Astrocyte of the cerebellum (primary cell): Measurements from ENCODE around the gene SMNDC1.
"Not testable (repeated sequence)": the region's sequence is repeated elsewhere in the genome, so short reads cannot be mapped to it uniquely, and the experiment has no call there.

ENCODE experiments used
- DNase-seq: peaks from one replicate; pipeline ENCODE4 v3.0.0-alpha.2; 2011; ENCODE audit warnings: low read depth
- H3K4me3 ChIP-seq: 2 replicates; pipeline ENCODE4 v1.5.1; 2011; ENCODE audit warnings: mild to moderate bottlenecking, low read depth, low read length, moderate library complexity
- in situ Hi-C: cut with HindIII; loops from 2 replicates; pipeline ENCODE4 v1.10.0; 2017; ENCODE audit warnings: low sequenced_read_pairs
- TF ChIP-seq, protein P1 (sequence below): IDR thresholded peaks from 2 replicates; pipeline ENCODE4 v1.5.1; 2012; ENCODE audit warnings: low read length, low read depth, moderate library complexity, mild to moderate bottlenecking; ENCODE audit errors: missing control alignments

SMNDC1 gene

DNA sequence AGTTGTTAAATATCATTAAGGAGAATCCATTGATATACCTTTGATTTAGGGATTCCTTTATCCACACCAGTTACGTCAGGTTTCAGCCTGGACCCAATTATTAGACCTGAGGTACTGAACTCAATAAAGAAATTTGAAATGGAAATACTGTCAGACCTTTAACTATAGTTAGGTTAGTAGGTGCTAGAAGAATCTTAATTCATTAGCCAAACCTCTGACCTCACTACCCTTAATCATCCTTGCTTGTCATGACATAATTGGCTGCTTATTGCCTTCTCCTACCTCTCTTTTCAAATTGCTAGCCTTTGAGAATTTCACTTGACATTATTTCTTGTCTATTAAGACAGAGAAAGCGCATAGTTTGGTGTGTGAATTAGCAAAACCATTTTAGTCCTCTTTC is 27.1 kb downstream of the SMNDC1 start:
- H3K4me3 ChIP-seq: no peak overlapping the region
- in situ Hi-C loops: loop anchor here (25.0 kb wide), 1 partner anchor 390 kb away; no protein-coding TSS in a partner anchor
- TF ChIP-seq, protein P1, sequence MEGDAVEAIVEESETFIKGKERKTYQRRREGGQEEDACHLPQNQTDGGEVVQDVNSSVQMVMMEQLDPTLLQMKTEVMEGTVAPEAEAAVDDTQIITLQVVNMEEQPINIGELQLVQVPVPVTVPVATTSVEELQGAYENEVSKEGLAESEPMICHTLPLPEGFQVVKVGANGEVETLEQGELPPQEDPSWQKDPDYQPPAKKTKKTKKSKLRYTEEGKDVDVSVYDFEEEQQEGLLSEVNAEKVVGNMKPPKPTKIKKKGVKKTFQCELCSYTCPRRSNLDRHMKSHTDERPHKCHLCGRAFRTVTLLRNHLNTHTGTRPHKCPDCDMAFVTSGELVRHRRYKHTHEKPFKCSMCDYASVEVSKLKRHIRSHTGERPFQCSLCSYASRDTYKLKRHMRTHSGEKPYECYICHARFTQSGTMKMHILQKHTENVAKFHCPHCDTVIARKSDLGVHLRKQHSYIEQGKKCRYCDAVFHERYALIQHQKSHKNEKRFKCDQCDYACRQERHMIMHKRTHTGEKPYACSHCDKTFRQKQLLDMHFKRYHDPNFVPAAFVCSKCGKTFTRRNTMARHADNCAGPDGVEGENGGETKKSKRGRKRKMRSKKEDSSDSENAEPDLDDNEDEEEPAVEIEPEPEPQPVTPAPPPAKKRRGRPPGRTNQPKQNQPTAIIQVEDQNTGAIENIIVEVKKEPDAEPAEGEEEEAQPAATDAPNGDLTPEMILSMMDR: no peak
- DNase-seq: no peak

DNA sequence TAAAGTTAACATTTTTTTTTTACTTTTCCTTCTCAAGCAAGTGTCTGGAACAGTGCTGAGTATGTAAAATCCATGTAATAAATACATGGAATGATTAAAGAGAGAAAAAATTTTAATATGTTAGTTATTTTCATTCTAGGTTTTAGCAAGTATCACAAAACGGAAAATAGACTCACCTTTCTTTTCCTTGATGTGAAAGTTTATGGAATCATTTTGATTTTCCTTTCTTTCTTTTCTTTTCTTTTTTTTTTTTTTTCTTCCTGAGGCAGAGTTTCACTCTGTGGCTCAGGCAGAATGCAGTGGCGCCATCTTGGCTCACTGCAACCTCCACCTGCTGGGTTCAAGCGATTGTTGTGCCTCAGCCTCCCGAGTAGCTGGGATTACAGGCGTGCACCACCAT is 28.1 kb downstream of the SMNDC1 start:
- H3K4me3 ChIP-seq: no peak overlapping the region
- TF ChIP-seq, protein P1: no peak
- DNase-seq: no peak
- in situ Hi-C loops: loop anchor here (25.0 kb wide), 1 partner anchor 389 kb away; no protein-coding TSS in a partner anchor

DNA sequence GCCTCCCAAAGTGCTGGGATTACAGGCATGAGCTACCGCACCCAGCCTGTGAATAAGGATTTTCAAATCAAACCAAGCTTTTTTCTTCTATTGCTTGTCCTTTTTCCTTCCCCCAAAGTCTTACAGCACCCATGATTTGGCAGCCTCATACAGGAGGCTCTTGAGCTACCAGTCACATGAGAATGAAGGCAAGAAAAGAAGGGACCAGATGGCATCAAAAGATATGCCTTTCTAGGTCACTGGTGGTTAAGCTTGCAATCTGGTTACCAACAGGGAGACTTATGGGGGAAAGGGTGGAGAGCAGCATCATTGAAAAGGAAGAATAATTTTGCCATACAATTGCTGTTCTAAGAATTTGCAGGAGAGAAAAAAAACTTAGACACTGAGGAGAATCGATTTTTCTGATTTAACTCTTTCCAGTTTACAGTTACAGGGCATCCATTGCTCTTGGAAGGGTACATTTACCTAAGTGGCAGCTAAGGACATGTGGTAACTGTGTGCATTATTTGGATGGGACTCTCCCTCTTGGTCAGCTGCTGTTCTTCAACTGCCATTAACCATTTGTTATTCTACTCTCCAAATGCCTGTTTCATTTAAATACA is 29.5 kb downstream of the SMNDC1 start:
- no peak overlapping the region for H3K4me3 ChIP-seq
- TF ChIP-seq, protein P1: no peak
- in situ Hi-C loops: loop anchor here (25.0 kb wide), 1 partner anchor 388 kb away; no protein-coding TSS in a partner anchor
- no peak for DNase-seq

DNA sequence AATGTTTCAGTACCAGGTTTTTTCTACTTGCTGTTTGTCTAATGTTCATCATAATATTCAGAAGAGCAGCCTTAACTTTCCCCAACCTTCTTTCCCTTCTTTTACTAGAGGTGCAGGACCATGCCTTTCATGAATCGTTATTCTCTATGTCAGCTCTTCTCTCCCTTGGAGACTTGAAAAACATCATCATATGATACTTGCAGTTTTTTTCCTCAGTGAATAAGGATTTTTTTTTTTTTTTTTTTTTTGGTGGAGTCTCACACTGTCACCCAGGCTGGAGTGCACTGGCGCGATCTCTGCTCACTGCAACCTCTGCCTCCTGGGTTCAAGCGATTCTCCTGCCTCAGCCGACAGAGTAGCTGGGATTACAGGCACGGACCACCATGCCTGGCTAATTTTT is 30.1 kb downstream of the SMNDC1 start:
- TF ChIP-seq, protein P1: no peak
- DNase-seq: no peak
- in situ Hi-C loops: loop anchor here (25.0 kb wide), 1 partner anchor 387 kb away; no protein-coding TSS in a partner anchor
- no peak overlapping the region for H3K4me3 ChIP-seq

DNA sequence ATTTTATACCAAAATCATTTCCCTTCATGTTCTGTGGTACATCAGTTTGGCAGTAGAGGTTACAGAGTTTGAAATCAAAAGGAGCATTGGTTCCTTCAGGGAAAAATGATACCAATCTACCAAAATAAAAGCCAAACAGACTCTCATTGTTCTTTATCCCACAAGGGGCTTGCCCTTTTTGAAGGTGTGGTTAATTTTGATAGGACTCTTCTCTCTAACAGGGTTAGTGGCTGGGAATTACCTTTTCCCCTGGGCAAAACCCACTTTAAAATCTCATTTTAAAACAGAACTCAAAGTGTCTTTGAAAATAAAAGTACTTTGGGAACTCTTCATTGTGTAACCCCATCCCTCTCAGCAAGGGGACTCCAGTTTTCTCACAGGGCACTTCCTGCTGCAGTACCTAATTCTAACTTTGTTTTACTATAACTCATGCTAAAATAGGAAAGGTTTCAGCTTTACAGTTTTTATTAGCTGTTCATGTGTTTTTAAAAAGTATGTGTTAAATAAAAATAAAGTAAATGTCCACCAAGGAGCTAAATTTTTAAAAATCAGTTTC is 30.6 kb downstream of the SMNDC1 start:
- H3K4me3 ChIP-seq: no peak overlapping the region
- TF ChIP-seq, protein P1: no peak
- DNase-seq: no peak

DNA sequence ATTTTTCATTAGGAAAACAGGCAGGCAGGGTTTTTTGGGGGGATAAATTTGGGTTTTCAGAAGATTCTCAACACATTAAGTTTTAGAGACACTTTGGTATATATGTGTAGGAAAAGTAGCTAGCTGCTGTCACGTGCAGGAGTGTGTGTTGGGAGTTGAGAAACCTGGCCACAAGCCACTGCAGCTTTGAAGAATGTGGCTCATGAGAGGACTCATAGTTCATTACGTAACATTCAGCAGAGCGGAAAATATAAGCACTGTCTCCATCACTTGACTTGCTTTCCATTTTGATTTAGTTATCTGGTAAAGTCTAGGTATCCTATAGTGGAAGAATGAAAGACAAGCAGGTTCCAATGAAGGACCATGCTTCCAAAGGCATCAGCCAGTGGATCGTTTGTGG is 31.2 kb downstream of the SMNDC1 start:
- DNase-seq: peak; percentile 64
- in situ Hi-C loops: no loop called here
- no peak overlapping the region for H3K4me3 ChIP-seq
- TF ChIP-seq, protein P1: no peak

More for the DNA sequence above, 30.6 kb downstream of the SMNDC1 start:
- in situ Hi-C loops: no loop called here

DNA sequence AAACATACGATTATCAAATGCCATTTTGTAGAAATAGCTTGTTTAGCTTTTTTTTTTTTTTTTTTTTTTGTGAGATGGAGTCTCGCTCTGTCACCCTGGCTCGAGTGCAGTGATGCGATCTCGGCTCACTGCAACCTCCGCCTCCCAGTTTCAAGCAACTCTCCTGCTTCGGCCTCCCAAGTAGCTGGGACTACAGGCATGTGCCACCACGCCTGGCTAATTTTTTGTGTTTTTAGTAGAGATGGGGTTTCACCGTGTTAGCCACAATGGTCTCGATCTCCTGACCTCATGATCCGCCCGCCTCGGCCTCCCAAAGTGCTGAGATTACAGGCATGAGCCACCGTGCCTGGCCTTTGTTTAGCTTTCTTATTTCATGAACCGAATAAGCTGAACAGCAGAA is 31.7 kb downstream of the SMNDC1 start:
- H3K4me3 ChIP-seq, DNase-seq, in situ Hi-C loops: not testable (repeated sequence)
